Measurements from ENCODE around the gene C6orf89.

Gene C6orf89

GRCh38 chr6:36852481-36853147 is 33.1 kb upstream of the C6orf89 start:
- DNase-seq (ENCODE audit: low spot score), result no peak

GRCh38 chr6:36853325-36853724 is 32.4 kb upstream of the C6orf89 start:
- DNase-seq (ENCODE audit: low spot score), result no peak

GRCh38 chr6:36855750-36856149 is 30.0 kb upstream of the C6orf89 start:
- no peak for DNase-seq (ENCODE audit: low spot score)

- DNase-seq (ENCODE audit: low spot score), result no peak
Measured at GRCh38 chr6:36856277-36856676, 29.5 kb upstream of the C6orf89 start.

GRCh38 chr6:36857325-36857724 is 28.4 kb upstream of the C6orf89 start:
- DNase-seq (ENCODE audit: low spot score), result no peak

GRCh38 chr6:36858407-36858981 is 27.3 kb upstream of the C6orf89 start:
- no peak for DNase-seq (ENCODE audit: low spot score)

- no peak for DNase-seq (ENCODE audit: low spot score)
Measured at GRCh38 chr6:36860126-36860525, 25.6 kb upstream of the C6orf89 start.

- DNase-seq (ENCODE audit: low spot score), result no peak
Measured at GRCh38 chr6:36862164-36862847, 23.4 kb upstream of the C6orf89 start.

GRCh38 chr6:36862848-36863382 is 22.8 kb upstream of the C6orf89 start:
- no peak for DNase-seq (ENCODE audit: low spot score)

GRCh38 chr6:36863670-36864540 is 21.8 kb upstream of the C6orf89 start:
- DNase-seq (ENCODE audit: low spot score), result no peak

GRCh38 chr6:36865835-36866234 is 19.9 kb upstream of the C6orf89 start:
- DNase-seq (ENCODE audit: low spot score), result no peak

- no peak for DNase-seq (ENCODE audit: low spot score)
Measured at GRCh38 chr6:36867471-36868224, 18.1 kb upstream of the C6orf89 start.

GRCh38 chr6:36871686-36872085 is 14.1 kb upstream of the C6orf89 start:
- no peak for DNase-seq (ENCODE audit: low spot score)

GRCh38 chr6:36873115-36873514 is 12.6 kb upstream of the C6orf89 start:
- DNase-seq (ENCODE audit: low spot score), result no peak

- no peak for DNase-seq (ENCODE audit: low spot score)
Measured at GRCh38 chr6:36873612-36874442, 11.9 kb upstream of the C6orf89 start.

- DNase-seq (ENCODE audit: low spot score), result peak; percentile 94
Measured at GRCh38 chr6:36874443-36875249, 11.1 kb upstream of the C6orf89 start, which contains the start of gene PPIL1. TSS of gene PPIL1 (minus strand) at chr6:36874803. CDS start at chr6:36874772, 31 bp downstream.

GRCh38 chr6:36875250-36875633 is 10.5 kb upstream of the C6orf89 start:
- no peak for DNase-seq (ENCODE audit: low spot score)

- DNase-seq (ENCODE audit: low spot score), result no peak
Measured at GRCh38 chr6:36884610-36885009, 1.1 kb upstream of the C6orf89 start.

- DNase-seq (ENCODE audit: low spot score), result no peak
Measured at GRCh38 chr6:36886950-36887618, 1.3 kb downstream of the C6orf89 start.

All from SK-N-DZ (cell line).